ENCODE results near the gene RAB43.
"Not testable (repeated sequence)": the region's sequence is repeated elsewhere in the genome, so short reads cannot be mapped to it uniquely, and the experiment has no call there.

Gene RAB43

GRCh38 chr3:129122412-129123011, 908 bp upstream of the RAB43 start:
- no peak for DNase-seq (ENCODE audit: low read depth in 2 of 2)

GRCh38 chr3:129121016-129121791, 400 bp downstream of the RAB43 start:
- peak; percentile 23 to 31 for DNase-seq (ENCODE audit: low read depth in 2 of 2)

- DNase-seq (ENCODE audit: low read depth in 2 of 2): peak; percentile 73 to 82
Observed at GRCh38 chr3:129120254-129121004, 1.2 kb downstream of the RAB43 start.

GRCh38 chr3:129119365-129120100, 2.1 kb downstream of the RAB43 start:
- DNase-seq (ENCODE audit: low read depth in 2 of 2): no peak

DNA sequence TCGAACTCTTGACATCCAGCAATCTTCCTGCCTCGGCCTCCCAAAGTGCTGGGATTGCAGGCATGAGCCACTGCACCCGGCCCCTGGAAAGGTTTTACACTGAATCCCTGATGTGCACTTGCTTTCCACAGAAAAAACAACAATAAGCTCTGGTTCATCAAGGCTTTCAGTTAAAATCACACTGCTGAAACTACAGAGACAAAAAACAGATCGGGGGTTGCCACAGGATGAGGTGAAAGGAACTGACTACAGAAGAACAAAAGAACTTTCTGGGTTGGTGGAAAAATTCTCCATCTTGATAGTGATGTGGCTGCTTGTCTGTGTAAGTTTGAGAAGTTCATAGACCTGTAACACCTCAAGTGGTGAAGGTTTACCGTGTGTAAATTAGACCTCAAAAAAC, 2.9 kb downstream of the RAB43 start:
- DNase-seq (ENCODE audit: low read depth in 2 of 2): no peak

DNA sequence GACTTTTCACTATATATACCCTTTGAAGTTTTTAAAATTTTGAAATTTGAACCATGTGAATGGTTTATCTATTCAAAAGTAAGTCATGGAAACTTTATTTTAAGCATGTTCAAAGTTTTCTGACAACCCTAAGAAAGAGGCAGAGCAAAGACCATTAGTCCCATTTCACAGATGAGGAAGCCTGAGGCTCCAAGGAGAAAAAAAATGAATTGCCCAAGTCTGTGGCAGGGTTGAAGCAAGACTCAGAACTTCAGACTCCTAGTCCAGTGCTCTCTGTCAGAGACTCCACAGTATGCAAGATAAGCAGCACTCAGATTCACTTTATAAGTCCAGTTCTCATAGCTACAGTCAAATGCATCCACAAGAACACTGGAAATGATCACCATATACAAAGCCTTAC, 4.5 kb downstream of the RAB43 start:
- DNase-seq (ENCODE audit: low read depth in 2 of 2): no peak

- DNase-seq (ENCODE audit: low read depth in 2 of 2): no peak
Observed at GRCh38 chr3:129116482-129116946, 5.1 kb downstream of the RAB43 start.

DNA sequence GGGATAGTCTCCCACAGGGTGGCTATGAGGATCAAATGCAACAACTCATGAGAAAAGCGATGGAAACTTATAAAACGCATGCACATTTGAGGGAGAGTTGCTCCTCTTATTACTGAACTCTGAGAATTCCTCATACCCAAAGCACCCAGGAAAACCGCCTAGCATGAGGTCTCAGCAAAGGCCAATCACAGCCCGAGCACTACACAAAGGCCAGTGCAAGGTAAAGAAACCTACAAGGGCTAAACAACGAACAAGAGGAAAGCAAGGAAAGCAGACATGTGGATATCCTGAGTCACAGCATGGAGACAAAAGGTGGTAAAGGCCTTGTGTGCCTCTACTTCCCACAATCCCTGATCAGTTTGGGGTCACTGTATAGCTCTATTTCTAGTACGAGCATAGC, 7.1 kb downstream of the RAB43 start:
- no peak for DNase-seq (ENCODE audit: low read depth in 2 of 2)

DNA sequence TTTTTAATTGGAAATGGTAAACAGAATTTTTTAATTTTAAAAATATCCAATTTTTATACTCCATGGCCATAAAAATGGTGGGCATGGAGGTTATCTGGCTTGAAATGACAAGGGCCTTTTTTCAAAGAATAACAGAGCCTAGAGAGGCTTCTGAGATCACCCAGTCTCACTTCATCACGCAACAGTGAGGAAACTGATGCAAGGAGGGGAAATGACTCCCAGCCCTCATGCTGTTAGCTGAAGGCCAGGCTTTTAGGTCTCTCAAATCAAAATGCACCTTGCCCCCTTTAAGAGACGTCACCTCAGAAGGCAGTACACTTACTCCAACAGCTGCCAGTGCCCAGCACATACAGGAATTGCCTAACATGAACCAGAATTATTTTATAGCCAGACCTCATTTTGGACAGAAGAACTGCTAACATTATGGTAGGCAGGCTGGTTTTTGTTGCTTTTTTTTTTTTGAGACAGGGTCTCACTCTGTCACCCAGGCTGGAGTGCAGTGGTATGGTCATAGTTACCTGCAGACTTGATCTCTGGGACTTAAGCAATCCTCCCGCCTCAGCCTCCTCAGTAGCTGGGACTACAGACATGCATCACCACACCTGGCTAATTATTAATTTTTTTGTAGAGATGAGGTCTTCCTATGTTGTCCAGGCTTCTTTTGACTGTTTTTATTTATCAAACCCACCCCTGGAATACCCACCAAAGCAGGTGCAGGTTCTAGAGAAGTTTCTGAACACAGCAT, 9.1 kb downstream of the RAB43 start:
- no peak for DNase-seq (ENCODE audit: low read depth in 2 of 2)

DNA sequence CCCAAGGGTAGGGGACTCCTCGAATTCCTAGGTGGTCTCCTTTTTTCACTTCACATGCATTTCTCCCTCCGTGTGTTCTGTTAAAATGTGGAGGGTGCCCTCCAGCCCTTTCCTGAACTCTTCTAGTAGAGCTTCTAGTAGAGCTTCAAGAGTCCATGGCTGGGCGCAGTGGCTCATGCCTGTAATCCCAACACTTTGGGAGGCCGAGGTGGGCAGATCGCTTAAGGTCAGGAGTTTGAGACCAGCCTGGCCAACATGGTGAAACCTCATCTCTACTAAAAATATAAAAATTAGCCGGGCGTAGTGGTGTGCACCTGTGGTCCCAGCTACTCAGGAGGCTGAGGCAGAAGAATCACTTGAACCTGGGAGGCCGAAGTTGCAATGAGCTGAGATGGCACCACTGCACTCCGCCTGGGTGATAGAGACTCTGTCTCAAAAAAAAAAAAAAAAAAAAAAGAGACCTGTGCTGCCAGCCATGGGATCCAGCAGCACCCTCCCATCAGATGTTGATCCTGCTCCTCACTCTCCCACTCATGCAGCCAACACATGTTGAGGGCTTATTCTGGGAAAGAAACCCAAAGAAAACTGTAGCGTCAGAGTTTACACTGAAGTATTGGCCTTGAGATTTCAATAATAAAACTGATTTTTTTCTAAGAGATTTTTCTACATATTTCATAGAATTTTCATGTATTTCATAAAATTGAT, 10.4 kb downstream of the RAB43 start:
- DNase-seq (ENCODE audit: low read depth in 2 of 2): not testable (repeated sequence)

- no peak for DNase-seq (ENCODE audit: low read depth in 2 of 2)
Observed at GRCh38 chr3:129107793-129108192, 13.8 kb downstream of the RAB43 start.

DNA sequence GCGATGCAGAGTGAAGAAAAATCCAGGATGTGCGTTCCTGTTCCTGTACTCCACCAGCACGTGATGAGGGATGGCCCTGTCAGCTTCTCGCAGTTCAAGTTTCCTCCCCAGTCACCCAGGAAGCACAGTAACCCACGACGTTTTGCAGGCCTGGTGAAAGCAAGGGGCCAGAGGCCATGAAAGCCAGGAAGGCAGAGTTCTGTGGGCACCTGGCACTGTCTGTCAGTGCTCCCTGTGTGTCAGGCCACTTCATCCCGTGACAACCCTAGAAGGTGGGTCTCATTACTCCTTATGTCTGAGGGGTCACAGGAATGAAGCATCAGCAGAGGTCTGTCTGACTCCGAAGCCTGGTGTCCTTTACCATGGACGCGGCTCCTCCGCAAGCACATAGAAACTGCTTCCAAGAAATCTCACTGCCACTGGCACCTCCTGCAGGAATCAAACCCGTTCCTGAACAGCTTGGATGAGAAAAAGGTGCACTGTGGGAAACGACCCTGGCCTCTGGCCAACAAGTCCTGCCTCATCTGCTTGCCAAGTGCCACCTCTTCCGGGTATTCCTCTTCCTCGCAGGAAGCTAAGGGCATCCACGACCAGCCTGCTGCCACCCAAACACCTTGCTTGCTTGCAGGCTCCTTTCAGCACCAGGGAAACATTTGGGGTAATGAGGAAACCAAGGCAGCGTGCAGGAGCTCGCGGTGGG, 14.6 kb downstream of the RAB43 start:
- no peak for DNase-seq (ENCODE audit: low read depth in 2 of 2)

DNA sequence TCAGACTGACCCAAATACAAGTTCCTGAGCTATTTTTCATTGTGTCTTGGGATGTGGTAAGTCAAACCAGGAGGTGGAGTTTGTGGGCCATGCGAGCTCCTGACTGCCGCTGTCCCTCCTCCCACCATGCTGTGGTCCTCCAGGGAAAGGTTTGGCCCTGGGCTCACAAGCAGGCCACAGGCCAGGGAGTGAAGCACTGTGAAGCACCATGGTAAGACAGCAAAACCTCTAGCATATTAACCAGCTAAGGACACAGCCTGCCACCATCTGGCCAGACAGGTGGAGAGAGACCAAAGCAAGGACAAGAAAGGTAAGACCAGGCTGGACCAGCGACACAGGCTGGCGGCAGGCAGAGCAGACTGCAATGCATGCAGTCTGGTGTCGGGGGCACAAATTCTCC, 15.3 kb downstream of the RAB43 start:
- DNase-seq (ENCODE audit: low read depth in 2 of 2): no peak

DNA sequence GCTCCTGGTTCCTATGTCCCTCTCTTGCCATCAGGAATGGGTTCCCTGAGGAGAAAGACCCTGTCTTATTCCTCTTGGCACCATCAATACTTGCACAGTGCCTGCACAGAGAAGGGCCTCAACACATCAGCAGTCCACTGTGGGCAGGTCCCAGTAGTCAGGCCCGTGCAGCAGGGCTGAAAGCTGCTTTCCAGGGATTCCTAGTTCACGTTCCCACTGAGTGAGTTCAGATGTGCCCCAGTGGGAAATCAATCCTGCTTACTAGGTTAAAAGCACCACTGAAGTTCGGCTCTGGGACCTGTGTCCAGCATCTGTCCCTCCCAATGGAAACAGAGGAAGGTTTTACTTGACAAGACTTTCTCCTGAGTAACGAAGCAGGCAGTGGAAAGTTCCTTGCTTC, 15.7 kb downstream of the RAB43 start:
- no peak for DNase-seq (ENCODE audit: low read depth in 2 of 2)

- no peak for DNase-seq (ENCODE audit: low read depth in 2 of 2)
Observed at GRCh38 chr3:129104498-129105079, 17.0 kb downstream of the RAB43 start.

GRCh38 chr3:129104051-129104450, 17.6 kb downstream of the RAB43 start:
- DNase-seq (ENCODE audit: low read depth in 2 of 2): no peak

GRCh38 chr3:129103296-129103695, 18.3 kb downstream of the RAB43 start:
- no peak for DNase-seq (ENCODE audit: low read depth in 2 of 2)

GRCh38 chr3:129101370-129102138, 20.1 kb downstream of the RAB43 start:
- no peak for DNase-seq (ENCODE audit: low read depth in 2 of 2)

GRCh38 chr3:129100274-129100673, 21.3 kb downstream of the RAB43 start:
- DNase-seq (ENCODE audit: low read depth in 2 of 2): no peak
